Neutrophil (primary cell): ENCODE measurements around the gene DCTN4.

ENCODE experiments used
- H3K27ac ChIP-seq: fragments of 200-600 bp; sonication (generic); 2 replicates; pipeline ENCODE4 v1.5.1; 2016; ENCODE audit warnings: mild to moderate bottlenecking, moderate library complexity
- H3K27me3 ChIP-seq: fragments of 200-600 bp; sonication (generic); 2 replicates; pipeline ENCODE4 v1.6.0; 2016; ENCODE audit warnings: mild to moderate bottlenecking
- H3K36me3 ChIP-seq: fragments of 200-600 bp; sonication (generic); 2 replicates; pipeline ENCODE4 v1.5.1; 2017
- H3K4me1 ChIP-seq, 2 experiments: fragments of 200-600 bp in 1 of 2; sonication (generic) in 1 of 2; 1 replicate in 1 of 2; 2 replicates in 1 of 2; pipeline versions ENCODE4 v1.5.1 to v1.6.1; 2013 to 2016; ENCODE audit warnings: low read depth in 1 of 2, low read length in 1 of 2, mild to moderate bottlenecking in 1 of 2, moderate library complexity in 1 of 2; ENCODE audit not compliant: control insufficient read depth in 1 of 2, insufficient read depth in 1 of 2
- H3K4me3 ChIP-seq, 2 experiments: fragments of 200-600 bp in 1 of 2; sonication (generic) in 1 of 2; 1 replicate in 1 of 2; 2 replicates in 1 of 2; pipeline ENCODE4 v1.5.1; 2013 to 2016; ENCODE audit warnings: low read depth in 1 of 2, low read length in 1 of 2, mild to moderate bottlenecking in 1 of 2, moderate library complexity in 1 of 2
- H3K9me3 ChIP-seq: fragments of 200-600 bp; sonication (generic); 2 replicates; pipeline ENCODE4 v1.5.1; 2016
- TF ChIP-seq, protein P1 (sequence below): fragments of 200-600 bp; sonication (generic); IDR thresholded peaks from 2 replicates; pipeline ENCODE4 v1.5.1; 2016; ENCODE audit warnings: antibody characterized with exemption

Gene DCTN4

GRCh38 chr5:150758203-150758530 lies 650 bp downstream of the DCTN4 start:
- H3K4me1 ChIP-seq = peaks cover 39 to 48% of the 10 kb centered on the region in 2 experiments
- H3K27ac ChIP-seq = peak overlapping the region; percentile 92
- TF ChIP-seq, protein P1, sequence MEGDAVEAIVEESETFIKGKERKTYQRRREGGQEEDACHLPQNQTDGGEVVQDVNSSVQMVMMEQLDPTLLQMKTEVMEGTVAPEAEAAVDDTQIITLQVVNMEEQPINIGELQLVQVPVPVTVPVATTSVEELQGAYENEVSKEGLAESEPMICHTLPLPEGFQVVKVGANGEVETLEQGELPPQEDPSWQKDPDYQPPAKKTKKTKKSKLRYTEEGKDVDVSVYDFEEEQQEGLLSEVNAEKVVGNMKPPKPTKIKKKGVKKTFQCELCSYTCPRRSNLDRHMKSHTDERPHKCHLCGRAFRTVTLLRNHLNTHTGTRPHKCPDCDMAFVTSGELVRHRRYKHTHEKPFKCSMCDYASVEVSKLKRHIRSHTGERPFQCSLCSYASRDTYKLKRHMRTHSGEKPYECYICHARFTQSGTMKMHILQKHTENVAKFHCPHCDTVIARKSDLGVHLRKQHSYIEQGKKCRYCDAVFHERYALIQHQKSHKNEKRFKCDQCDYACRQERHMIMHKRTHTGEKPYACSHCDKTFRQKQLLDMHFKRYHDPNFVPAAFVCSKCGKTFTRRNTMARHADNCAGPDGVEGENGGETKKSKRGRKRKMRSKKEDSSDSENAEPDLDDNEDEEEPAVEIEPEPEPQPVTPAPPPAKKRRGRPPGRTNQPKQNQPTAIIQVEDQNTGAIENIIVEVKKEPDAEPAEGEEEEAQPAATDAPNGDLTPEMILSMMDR = no peak
- H3K36me3 ChIP-seq = peaks cover 29% of the 10 kb centered on the region
- H3K27me3 ChIP-seq = no peaks in the 10 kb centered on the region
- H3K9me3 ChIP-seq = no peaks in the 10 kb centered on the region
- H3K4me3 ChIP-seq = peak overlapping the region; percentile 76 to 86

DNA sequence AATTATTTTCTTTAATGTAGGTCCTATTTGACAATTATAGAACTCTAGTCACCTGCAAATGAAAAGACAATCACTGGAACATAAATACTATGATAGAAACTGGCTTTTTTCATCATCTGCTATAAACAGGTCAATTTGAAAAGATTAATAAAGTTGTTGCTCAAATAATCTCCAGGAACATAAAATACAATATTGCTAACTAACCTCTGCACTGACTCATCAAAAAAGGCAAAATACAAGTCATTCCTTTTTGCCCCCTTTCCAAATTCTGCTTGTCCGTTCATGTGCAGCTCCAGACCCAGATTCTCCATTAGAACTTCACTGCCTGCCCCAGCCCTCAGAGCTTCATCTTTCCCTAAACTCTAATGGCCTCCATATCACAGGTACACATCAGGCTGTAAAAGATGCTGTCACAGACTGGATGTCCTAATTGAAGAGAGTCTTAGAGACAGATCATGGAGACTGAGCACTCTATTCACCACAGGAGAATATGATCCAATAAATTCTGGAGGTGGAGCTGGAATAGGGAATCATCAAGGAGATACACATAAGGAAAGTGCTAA lies 1.6 kb downstream of the DCTN4 start:
- H3K27me3 ChIP-seq = no peaks in the 10 kb centered on the region
- peaks cover 29 to 38% of the 10 kb centered on the region in 2 experiments for H3K4me1 ChIP-seq
- H3K4me3 ChIP-seq = peak overlapping the region; percentile 76 to 86
- peaks cover 37% of the 10 kb centered on the region for H3K36me3 ChIP-seq
- peak overlapping the region; percentile 92 for H3K27ac ChIP-seq
- TF ChIP-seq, protein P1 = no peak
- no peaks in the 10 kb centered on the region for H3K9me3 ChIP-seq

DNA sequence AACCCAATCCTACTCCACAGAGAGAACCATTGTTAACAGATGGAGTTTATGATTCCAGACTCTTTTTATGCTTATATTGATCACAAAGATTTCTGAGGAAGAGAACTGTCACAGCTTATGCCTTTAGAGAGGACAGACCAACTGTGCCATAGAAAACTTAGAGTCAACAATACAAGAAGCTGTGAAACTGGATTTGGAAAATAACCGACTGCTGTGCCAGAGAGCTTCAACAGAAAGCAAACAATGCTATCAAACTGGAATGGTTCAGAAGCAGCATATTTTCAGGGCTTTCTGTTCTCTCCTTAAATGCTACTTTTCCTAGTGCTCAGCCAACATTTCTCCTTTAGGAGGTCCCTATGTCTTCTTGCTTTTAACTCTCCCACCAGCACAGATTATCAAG lies 5.0 kb downstream of the DCTN4 start:
- TF ChIP-seq, protein P1 = no peak
- H3K4me3 ChIP-seq = no peak overlapping the region
- no peak overlapping the region for H3K27ac ChIP-seq
- H3K9me3 ChIP-seq = no peaks in the 10 kb centered on the region
- H3K36me3 ChIP-seq = peaks cover 53% of the 10 kb centered on the region
- no peaks in the 10 kb centered on the region for H3K27me3 ChIP-seq
- H3K4me1 ChIP-seq = peaks cover 13 to 17% of the 10 kb centered on the region in 2 experiments

- peaks cover 53% of the 10 kb centered on the region for H3K36me3 ChIP-seq
These were observed 5.4 kb downstream of the DCTN4 start for GRCh38 chr5:150753463-150753862.

GRCh38 chr5:150751096-150751891 lies 7.5 kb downstream of the DCTN4 start:
- Histone ChIP-seq H3K27me3 (no peaks in the 10 kb centered on the region), H3K4me3 (no peak overlapping the region), H3K4me1 (no peaks in the 10 kb centered on the region), H3K36me3 (peaks cover 53% of the 10 kb centered on the region), H3K9me3 (no peaks in the 10 kb centered on the region), H3K27ac (no peak overlapping the region)
- TF ChIP-seq, protein P1 = no peak

More at GRCh38 chr5:150753463-150753862, 5.4 kb downstream of the DCTN4 start:
- Histone ChIP-seq H3K9me3 (no peaks in the 10 kb centered on the region), H3K27me3 (no peaks in the 10 kb centered on the region), H3K4me1 (peaks cover 13 to 17% of the 10 kb centered on the region in 2 experiments), H3K4me3 (no peak overlapping the region), H3K27ac (no peak overlapping the region)
- TF ChIP-seq, protein P1 = no peak
